GM19035 (cell line): Measurements from ENCODE around the gene CEP112.
"Not testable (repeated sequence)": the region's sequence is repeated elsewhere in the genome, so short reads cannot be mapped to it uniquely, and the experiment has no call there.

ENCODE experiments used
- ATAC-seq: cut with Tn5 transposase; IDR thresholded peaks from one replicate; pipeline ENCODE4 v1.9.1; 2021; ENCODE audit not compliant: unreplicated experiment

CEP112 gene

GRCh38 chr17:65698381-65699061, 493.4 kb downstream of the CEP112 start:
- ATAC-seq: no peak

GRCh38 chr17:65697661-65698060, 494.3 kb downstream of the CEP112 start:
- ATAC-seq: no peak

- ATAC-seq: no peak
These were observed 495.1 kb downstream of the CEP112 start for GRCh38 chr17:65696739-65697394.

- no peak for ATAC-seq
These were observed 497.3 kb downstream of the CEP112 start for GRCh38 chr17:65694601-65695000.

- ATAC-seq: no peak
These were observed 501.2 kb downstream of the CEP112 start for GRCh38 chr17:65690626-65691310.

- ATAC-seq: no peak
These were observed 503.6 kb downstream of the CEP112 start for GRCh38 chr17:65688307-65688706.

- ATAC-seq: no peak
These were observed 506.8 kb downstream of the CEP112 start for GRCh38 chr17:65685110-65685509.

GRCh38 chr17:65684631-65685030, 507.3 kb downstream of the CEP112 start:
- ATAC-seq: no peak

GRCh38 chr17:65683428-65683827, 508.5 kb downstream of the CEP112 start:
- ATAC-seq: no peak

- ATAC-seq: not testable (repeated sequence)
These were observed 510.2 kb downstream of the CEP112 start for GRCh38 chr17:65681763-65682162.

GRCh38 chr17:65679165-65679845, 512.6 kb downstream of the CEP112 start:
- ATAC-seq: no peak

- no peak for ATAC-seq
These were observed 513.4 kb downstream of the CEP112 start for GRCh38 chr17:65678546-65678945.

- no peak for ATAC-seq
These were observed 514.0 kb downstream of the CEP112 start for GRCh38 chr17:65677932-65678331.

GRCh38 chr17:65674246-65675045, 517.5 kb downstream of the CEP112 start:
- no peak for ATAC-seq

GRCh38 chr17:65670667-65671371, 521.1 kb downstream of the CEP112 start:
- no peak for ATAC-seq

GRCh38 chr17:65668211-65668610, 523.7 kb downstream of the CEP112 start:
- ATAC-seq: no peak

- ATAC-seq: no peak
These were observed 524.3 kb downstream of the CEP112 start for GRCh38 chr17:65667656-65668055.

GRCh38 chr17:65666876-65667321, 525.0 kb downstream of the CEP112 start:
- ATAC-seq: no peak

- ATAC-seq: no peak
These were observed 526.0 kb downstream of the CEP112 start for GRCh38 chr17:65665966-65666365.

- no peak for ATAC-seq
These were observed 527.2 kb downstream of the CEP112 start for GRCh38 chr17:65664696-65665095.
